Stimulated activated CD4-positive, alpha-beta T cell treated with anti-CD3 and anti-CD28 coated beads, Interleukin-2, amount 100 ng/mL, for 24 hours (primary cell): Measurements from ENCODE around the gene SNX20.

ENCODE experiments used
- DNase-seq, 2 donors: peaks; one replicate each; pipeline ENCODE4 v3.0.0-alpha.2; 2020

Gene SNX20

DNA sequence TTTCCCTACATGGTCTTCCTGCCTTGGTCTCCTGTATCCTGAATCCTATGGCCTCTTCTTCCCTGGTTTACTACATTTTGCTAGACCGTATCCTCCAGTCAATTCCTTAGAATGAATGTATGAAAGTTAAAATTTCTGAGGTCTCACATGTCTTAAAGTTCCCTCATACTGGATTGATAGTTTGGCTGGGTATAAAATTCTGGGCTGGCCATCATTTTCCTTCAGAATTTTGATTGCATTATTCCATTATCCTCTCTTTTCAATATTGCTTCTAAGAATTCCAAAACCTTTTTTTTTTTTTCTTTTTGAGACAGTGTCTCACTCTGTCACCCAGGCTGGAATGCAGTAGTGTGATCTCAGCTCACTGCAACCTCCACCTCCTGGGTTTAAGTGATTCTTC is 23.1 kb upstream of the SNX20 start:
- no peak for DNase-seq

DNA sequence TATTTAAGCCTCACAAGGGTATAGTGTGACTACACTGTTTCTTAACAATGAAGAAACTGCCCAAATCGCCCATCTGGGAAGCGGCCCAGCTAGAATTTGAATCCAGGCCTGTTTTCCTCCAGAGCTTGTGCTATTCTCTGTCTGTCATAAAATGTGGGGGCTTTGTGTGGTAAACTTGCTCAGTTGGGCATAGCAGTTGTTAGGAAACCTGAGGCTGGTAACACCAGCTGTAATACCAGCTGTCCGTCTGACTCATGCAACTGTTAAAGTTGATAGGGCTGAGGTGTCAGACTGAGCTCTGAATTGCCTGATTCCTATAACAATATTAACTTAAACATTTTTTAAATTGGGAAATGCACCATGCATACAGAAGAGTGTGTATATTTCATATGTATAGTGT is 21.6 kb upstream of the SNX20 start:
- no peak for DNase-seq

DNA sequence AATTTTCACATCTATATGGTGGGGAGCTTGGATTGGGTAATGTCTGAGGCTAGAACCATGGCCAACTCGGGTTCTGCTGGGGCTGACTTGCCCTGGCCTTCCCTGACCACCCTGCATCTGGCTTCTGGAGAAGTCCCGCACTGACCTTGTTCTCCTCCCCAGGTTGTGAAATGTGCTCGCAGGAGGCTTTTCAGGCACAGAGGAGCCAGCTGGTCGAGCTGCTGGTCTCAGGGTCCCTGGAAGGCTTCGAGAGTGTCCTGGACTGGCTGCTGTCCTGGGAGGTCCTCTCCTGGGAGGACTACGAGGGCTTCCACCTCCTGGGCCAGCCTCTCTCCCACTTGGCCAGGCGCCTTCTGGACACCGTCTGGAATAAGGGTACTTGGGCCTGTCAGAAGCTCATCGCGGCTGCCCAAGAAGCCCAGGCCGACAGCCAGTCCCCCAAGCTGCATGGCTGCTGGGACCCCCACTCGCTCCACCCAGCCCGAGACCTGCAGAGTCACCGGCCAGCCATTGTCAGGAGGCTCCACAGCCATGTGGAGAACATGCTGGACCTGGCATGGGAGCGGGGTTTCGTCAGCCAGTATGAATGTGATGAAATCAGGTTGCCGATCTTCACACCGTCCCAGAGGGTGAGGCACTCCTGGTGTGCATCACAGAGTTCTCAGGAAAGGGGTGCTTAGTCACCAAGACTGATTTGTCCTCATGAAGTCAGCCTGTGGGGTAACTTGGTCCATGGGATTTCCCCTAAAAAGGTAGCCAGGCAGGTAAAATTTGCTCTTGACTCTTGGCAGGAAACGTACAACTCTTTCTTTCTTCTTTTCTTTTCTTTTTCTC is 18.4 kb upstream of the SNX20 start:
- DNase-seq, result peak; percentile 72 to 74

DNA sequence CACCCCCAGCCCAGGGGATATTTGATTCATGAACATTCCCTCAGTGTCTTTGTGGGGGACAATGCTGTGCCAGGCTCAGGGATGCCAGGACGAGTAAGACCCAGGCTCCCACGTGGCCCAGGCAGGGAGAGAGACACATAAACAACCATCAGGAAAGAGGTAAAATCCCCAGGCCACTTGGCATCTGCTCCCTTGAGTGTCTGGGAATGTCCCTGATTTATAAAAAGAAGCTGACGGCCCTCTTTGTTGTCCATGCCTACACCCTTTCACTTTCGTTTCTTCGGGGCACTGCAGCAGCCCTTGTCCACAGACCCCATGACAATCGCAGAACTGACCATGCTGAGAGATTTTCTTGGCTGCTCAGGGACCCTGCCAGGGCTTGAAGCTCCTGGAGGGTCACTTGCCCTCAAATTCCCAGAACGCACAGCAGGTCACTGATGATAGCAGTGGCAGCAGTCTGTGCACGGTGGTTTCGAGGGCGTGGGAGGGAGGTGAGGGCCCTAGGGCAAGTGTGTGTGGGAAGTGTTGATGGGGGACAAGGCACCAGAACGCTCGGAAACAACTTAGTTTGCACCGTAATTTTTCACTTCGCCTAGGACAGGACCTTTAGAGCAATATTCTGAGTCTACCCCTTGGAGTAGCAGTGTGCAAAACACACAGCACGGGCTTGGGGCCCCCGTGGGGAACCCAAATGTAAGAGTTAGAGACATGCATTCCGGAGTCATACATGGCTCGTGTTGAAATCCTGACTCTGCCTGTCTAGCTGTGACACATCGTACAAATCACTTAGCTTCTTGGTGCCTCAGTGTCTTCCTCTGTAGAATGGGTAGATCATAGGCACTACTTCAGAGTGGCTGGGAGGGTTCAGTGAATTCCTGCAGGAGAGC is 17.0 kb upstream of the SNX20 start:
- DNase-seq, result peak; percentile 71 to 72

DNA sequence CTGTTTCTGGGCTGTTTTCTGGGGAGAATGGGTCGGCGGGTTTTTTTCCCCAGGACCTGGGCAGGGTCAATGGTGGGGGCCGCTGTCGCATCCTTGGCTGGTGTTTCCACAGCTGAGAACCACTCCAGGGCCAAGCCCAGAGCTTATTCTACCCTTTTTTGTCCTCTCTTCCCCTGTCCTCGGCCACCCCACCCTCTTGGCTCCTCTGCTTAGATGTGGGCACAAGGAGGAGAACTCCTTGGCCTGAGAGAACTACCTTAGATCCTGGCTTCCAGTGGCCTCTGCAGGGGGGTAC is 16.3 kb upstream of the SNX20 start:
- DNase-seq, result no peak

DNA sequence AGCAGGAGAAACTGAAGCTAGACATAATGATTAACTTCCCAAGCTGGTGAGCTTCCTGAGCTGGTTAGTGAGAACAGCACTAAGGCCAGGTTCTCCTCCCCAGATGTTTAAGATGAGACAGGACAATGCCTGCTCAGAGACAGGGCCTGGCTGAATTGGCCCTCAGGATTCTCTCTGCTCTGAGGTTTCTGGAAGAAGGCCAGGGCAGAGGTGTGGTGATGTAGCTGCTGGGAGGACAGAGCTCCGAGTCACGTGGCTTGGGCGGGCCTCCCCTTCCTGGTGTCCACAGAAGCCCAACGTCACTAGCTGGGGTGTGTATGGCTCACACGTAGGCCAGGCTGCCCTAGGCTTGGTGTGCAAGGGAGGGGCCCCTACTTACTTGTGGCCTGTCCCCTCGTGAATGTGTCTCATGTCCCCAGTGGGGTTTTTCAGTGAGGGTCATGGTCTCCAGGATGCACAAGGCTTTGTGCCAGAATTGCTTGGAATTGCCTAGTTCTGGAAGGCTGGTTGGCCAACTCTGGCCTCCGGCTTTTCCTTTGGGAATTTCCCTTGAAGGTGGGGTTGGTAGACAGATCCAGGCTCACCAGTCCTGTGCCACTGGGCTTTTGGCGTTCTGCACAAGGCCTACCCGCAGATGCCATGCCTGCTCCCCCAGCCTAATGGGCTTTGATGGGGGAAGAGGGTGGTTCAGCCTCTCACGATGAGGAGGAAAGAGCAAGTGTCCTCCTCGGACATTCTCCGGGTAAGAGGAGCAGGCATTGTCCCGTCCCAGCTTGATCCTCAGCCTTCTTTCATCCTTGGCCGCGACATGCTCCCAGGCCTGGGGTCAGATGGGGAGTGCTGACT is 15.7 kb upstream of the SNX20 start:
- DNase-seq, result peak; percentile 56 to 66

DNA sequence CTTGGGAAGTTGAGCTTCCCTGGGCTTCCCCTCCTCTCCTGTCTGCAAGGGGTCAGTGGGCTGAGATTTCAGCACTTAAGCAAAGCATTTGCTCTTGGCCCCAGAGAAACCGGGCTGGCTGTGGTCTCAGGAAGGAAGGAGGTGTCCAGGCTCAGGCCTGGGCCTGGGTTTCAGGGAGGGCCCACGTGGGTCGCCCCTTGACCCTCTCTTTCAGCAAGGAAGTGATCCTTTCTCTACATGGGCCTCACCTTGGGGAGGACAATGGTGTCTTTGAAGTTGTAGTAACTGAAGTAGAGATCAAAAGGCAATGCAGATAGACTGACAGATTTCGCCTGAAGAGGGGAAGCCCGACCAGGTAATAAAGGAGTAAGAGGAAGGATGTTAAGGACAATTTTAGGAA is 15.0 kb upstream of the SNX20 start:
- no peak for DNase-seq

DNA sequence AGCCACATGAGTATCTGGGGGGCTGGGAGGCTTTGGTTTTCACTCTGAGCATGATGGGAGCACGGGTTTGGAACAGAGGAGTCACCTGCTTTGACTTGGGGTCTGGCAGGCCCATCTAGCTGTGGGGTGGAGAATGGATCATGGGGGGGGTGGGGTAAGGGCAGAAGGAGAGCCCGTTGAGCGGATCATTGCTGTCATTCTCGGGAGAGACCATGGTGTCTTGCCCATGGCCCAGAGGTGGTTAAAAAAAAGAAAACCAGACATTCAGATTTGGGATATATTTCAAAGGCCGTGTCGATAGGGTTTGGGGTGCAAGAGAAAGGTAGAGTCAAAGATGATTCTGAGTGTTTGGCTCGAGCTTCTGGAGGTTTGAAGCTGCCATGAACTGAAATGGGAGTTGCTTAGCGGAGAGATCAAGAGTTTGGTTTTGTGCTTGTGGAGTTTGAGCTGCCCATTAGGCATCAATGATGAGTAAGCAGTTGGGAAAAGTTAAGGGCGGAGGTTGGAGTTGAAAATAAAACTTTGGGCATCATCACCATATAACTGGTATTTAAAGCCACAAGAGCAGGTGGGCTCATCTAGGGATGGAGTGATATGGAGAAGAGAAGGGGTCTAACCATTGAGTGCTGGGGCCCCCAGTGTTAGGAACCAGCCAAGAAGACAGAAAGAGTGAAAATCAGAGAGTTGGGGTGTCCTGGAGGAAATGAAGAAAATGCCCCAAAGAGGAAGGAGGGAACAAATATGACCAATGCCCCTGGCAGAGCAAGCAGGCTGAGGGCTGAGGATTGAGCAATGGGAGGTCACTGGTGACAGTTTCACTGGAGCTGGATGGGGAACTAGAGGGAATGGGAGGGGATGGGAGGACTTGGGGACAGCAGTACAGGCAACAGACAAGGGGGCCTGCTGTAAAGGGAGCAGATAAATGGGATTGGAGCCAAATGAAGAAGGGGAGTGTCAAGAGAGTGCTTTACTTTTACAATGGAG is 14.2 kb upstream of the SNX20 start:
- DNase-seq, result no peak

DNA sequence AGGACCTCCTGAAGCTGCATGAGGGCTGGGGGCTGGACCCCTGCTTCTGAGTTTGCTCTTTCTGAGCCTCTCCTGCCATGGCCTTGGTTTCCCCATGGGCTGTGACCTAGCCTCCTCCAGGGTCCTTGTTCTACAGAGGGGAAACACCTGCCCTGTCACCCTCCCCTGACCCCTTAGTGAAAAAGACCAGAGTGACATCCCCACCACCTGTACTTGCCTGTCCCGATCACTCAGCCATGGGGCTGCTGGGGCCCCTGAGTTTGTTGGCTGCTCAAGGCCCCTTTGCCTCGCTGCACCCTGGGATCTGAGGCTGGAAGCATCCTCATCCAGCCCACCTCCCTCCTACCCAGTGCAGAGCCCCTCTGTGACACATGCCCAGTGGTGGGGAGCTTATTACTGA is 13.1 kb upstream of the SNX20 start:
- no peak for DNase-seq

DNA sequence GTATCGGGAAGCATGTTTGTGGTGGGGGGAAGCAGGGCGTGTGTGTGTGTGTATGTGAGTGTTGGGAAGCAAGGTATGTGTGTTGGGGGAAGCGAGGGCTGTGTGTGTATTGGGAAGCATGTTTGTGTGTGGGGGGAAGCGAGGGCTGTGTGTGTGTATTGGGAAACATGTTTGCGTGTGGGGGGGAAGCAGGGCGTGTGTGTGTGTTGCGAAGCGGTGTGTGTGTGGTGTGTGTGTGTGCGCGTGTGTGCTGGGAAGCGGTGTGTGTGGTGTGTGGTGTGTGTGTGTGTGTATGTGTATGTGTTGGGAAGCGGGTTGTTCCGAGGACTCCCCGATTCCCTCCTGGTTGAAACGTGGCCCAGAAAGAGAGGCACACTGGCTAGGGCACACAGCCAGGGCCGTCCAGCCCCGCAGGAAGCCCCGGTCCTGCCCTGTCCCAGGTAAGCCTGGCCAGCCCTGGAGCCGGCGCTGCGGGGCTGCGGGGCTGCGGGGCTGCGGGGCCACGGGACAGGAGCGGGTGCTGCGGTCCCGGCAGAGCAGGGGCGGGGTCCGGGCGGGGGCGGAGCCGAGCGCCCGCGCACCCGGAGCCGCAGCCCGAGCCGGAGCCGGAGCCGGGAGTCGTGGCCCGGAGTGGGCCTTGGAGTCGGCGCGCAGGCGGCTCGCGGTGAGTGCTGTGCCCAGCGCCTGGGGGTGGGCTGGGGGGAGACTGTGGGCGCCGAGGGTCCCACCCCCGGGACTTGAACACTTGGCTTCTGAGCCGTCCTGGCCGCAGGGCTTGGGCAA is 12.1 kb upstream of the SNX20 start, which contains the start of gene NOD2:
NOD2 (plus strand) TSS at position 608 of the 783 bp plus-strand sequence. CDS start 5,890 bp downstream, outside the sequence.
- DNase-seq, result peak in 1 of 2 donors; percentile 47

DNA sequence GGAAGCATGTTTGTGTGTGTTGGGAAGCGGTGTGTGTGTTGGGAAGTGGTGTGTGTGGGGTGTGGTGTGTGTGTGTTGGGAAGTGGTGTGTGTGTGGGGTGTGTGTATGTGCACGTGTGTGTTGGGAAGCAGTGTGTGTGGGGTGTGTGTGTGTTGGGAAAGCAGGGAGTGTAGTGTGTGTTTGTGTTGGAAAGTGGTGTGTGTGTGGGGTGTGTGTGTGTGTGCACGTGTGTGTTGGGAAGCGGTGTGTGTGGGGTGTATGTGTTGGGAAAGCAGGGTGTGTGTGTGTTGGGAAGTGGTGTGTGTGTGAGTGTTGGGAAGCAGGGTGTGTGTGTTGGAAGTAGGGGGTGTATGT is 11.5 kb upstream of the SNX20 start:
- DNase-seq, result no peak

DNA sequence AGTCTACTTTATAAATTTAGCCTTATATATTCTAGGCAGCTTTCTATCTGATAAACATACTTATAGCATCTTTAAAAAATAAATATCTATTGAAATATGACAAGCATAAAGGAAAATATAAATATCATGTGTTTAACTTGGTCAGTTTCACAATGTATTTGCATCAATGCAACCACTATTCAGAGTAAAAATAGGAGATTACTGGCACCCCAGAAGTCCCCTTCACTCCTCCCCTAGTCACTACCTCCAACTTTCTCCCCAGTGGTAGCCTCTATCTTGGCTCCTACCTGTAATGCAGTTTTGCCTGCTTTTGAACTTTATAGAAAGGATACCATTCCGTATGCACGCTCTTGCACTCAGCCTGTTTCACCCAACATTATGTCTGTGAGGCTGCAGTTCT is 9.1 kb upstream of the SNX20 start:
- DNase-seq, result no peak

DNA sequence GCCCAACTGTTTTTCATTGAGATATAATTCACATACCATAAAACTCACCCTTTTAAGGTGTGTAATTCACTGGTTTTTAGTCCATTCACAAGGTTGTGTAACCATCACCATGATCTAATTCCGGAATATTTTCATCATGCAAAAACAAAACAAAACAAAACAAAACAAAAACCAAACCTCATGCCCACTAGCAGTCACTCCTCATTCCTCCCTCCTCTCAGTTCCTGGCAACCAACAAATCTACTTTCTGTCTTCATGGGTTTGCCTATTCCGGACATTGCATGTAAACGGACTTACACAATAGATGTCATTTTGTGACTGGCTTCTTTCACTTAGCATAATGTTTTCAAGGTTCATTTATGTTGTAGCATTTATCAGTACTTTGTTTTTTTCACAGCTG is 7.8 kb upstream of the SNX20 start:
- no peak for DNase-seq

DNA sequence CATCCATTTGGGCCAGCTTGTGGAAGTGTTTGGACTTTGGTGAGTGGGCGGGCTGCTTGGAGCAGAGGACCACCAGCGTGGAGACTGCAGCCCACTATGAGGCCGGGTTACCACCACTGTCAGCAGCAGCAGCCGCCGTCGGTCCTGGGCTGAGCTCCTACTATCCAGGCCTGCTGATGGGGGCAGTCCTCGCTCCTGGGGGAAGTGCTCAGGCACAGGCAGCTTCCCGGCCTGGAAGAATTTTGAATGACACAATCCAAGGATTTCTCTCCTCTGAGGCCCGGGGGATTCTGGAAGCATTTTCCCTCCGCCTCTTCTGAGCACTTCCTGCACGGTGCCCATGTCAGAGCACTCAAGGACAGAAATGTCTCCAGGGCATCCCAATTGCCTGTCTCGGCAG is 7.0 kb upstream of the SNX20 start:
- no peak for DNase-seq

DNA sequence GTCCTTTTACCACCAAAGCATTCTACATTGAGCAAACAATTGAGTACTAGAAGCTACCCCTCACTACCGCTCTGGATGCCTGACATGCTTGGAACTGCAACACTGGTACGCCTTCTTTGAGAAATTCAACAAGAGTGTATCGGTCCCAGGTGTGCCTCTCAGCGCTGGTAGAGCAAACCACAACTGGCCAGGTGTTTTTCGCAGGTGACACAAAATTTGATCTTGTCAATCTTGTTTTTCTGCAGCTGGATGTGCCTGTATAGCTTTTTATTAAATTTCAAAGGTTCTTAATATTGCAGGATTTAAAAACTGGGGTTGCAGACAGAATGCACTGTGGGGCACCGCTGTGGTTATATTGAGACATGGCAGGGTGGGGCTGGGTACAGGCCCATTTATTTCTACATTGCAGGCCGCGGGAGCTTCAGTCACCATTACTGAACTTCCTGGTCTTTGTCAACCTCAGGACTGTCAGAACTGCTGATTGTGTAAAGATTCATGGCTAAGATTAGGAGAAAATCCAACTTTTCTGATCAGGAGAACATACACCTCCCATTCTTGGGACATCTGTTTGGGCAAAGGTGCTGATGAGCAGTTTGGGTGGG is 4.5 kb upstream of the SNX20 start:
- no peak for DNase-seq

DNA sequence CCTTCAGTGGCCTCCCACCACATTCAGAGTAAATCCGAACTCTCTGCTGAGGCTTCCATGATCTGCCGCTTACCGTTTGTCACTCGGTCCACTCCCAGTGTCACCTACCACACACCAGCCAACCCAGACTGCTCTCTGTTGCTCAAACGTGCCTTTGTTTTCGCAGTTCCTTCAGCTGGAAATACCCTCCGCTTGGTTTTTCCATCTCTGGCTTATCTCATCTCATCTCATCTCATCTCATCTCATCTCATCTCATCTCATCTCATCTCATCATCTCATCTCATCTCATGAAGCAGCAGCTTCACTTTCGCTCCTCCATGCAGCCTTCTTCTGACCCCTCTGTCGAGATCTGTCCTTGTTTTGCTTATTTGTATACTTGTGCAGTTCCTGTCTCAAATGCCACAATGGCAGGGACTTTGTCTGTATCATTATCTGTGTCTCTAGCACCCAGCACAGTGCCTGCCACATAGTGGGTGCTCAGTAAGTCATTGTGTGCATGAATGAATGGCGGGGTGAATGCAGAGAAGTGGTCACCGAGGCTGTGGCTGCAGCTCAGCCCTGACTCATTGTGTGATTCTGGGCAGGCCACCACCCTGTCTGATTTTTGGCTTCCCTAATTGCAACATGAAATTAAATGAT is 3.8 kb upstream of the SNX20 start:
- peak in 1 of 2 donors; percentile 53 for DNase-seq

DNA sequence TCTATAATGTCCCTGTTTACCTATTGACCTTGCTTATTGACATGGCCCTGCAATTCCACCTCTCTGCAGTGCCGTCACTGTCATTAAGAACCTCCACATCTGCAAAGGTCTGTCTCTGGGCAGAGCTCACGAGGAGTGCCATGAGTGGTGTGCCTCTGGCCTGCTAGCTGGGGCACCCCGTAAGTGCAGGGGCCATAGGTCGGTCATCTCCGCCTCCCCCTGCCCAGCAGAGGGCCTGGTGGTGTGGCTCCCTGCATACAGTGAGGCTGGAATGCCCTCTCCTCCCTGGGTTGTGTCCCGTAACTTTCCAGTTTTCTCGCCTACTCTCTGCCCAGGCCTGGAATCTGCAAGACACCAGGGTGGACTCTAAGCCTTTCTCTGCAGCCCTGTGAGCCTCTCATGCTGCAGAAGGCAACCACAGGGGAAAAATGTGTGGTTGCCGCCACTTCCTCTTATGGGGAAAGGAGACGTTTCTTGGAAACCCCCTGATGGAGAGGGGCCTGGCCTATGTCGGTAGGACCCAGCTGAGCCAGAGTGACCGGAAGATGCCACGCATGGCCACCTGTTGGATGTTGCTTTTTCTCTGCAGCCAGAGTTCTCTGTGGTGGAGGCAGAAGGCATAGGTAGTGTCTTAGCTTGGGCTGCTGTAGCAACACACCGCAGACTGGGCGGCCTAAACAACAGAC is 2.7 kb upstream of the SNX20 start:
- DNase-seq, result peak; percentile 50 to 61

DNA sequence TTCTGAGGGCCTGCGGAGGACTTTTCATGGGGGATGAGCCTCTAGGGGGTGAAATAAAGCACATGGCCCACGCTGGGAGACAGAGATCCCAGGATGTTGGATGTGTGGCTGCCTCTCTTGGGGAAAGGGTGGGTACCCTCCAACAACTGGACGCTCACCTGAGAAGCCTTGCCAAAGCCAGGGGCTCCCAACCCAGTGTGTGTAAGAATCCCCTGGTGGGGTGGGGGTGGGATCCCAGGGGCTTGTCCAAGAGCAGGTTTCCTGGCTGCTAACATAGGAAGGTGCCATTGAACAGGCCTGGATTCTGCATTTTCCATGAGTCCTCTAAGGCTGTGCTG is 587 bp downstream of the SNX20 start:
- DNase-seq, result no peak

DNA sequence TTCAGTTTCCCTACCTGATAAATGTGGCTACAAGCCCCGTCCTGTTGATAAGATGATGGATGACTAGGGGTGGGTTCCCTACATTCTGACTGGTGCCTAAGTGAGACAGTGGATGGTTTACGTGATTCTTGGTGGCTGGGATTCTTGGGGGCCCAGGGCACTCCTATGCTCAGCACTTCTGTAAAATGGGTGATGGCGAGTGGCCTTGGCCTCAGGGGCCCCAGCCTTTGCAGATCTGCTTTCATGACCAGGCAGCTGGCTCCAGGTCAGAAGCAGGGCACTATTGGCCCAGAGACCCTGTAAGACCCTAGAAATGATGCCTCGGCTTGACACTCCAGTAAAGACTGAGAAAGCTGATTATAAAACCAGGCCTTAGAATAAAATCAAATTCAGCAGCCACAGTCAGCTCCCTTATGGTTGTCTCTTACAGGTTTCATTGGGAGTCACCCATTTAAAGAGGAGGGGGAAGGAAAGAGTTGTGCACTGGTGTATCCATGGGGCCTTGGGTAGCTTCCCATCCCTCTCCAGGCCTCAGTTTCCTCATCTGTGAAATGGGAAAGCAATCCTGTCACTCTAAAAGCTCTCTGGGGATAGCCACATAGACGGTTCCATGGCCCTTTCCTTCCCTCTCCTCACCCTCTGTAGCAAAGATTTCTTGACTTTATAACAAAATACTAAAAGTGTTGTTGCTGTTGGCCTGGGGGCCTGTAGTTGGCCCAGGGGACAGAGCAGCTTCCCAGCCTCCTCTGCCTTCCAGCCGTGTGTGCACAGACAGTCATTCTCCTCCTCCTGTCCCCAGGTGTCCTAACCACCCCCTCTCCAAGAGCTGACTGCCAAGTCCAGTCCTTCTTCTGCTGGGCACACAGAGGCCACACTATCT is 1.2 kb downstream of the SNX20 start:
- no peak for DNase-seq
